GM15510 (cell line): Measurements from ENCODE around the gene HTR1D.

Experiments used
- POLR2A ChIP-seq: IDR thresholded peaks from 3 replicates; pipeline ENCODE4 v1.6.1; 2011; ENCODE audit warnings: borderline replicate concordance; ENCODE audit not compliant: insufficient read length; ENCODE audit errors: extremely low read depth

Gene HTR1D

DNA sequence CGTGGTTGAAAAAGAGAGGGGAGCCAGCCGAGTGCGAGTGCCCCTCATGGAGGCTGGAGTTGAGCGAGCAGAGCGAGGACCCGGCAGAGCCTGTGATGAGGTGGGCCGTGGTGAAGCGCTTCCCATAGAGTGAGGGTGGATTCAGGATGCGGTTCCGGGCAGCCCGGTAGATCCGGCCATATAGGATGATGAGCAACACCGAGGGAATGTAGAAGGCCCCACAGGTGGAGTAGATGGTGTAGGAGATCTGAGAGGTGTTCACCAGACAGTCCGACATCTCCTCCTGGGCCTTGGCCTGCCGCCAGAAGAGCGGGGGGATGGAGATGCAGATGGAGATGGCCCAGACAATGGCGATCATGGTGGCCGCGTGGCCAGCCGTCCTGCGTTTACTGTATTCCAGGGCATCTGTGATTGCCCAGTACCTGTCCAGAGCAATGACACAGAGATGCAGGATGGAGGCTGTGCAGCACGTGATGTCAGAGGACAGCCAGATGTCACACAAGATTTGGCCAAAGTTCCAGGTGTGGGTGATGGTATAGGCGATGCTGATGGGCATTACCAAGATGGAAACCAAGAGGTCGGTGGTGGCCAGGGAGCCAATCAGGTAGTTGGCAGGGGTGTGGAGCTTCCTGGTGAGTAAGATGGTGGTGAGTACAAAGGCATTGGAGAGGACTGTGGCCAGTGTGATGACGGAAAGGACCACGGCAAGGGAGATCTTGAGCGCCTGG is 23.7 kb downstream of the HTR1D start:
- no peak for TF ChIP-seq POLR2A

DNA sequence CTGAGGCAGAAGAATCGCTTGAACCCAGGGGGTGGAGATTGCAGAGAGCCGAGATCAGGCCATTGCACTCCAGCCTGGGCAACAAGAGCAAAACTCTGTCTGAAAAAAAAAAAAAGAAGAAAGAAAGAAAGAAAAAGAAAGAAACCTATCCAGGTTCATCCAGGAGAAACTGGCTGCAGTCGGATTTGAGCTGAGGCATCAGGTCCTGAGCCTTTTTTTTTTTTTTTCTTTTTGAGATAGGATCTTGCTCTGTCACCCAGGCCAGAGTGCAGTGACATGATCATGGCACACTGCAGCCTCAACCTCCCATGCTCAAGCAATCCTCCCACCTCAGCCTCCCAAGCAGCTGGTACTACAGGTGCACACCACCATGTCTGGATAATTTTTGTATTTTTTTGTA is 26.1 kb downstream of the HTR1D start:
- no peak for TF ChIP-seq POLR2A

DNA sequence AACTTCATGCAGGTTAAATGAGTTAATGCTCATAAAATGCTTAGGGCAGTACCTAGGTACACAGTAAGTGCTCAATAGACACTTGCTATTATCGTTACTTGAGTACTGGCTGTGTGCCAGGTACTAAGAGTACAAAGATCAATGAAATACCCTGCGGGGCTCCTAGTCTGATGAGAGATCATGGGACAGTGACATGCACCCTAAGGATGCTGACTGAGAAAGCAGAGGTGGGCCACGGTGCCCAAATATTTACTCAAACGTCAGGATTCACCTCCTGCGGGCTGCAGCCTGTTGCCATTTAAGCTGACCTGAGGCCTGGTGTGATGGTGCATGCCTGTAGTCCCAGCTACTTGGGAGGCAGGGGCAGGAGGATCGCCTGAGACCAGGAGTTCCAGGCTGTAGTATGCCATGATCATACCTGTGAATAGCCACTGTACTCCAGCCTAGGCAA is 28.8 kb downstream of the HTR1D start:
- TF ChIP-seq POLR2A, result no peak

DNA sequence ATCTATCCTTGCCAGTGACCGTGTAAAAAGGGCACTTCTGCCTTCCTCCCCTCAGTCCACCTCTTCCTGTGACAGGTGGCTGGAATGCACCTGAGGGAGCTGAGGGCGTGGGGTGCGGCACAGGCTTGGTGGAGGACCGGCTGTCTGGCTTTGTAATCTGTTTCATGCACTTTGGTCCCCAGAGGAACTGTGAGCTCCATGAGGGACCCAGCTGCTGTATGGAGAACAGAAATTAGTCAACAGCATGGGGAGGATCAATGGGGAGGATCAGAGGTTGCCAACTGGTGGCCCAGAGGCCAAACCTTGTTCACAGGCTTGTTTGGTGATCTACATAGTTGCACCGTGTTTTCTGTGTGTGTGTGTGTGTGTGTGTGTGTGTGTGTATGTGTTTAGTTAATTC is 29.7 kb downstream of the HTR1D start:
- no peak for TF ChIP-seq POLR2A

DNA sequence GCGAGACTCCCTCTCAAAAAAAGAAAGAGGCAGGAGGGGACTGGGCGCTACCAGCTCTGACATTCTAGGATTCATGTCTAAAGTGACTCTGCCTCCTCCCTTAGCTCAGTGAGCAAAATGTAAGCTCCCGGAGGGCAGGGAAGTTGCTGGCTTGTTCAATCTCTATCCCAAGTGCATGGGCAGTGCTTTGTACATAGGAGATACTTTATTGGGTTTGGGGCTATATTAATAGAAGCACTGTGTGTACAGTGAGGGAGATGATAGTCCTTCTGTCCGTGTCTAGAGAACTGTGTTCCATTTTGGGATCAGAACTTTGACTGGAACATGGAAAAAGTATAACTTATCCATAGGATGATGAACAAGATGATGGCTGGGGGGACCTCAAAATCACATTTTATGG is 31.9 kb downstream of the HTR1D start:
- TF ChIP-seq POLR2A, result no peak

DNA sequence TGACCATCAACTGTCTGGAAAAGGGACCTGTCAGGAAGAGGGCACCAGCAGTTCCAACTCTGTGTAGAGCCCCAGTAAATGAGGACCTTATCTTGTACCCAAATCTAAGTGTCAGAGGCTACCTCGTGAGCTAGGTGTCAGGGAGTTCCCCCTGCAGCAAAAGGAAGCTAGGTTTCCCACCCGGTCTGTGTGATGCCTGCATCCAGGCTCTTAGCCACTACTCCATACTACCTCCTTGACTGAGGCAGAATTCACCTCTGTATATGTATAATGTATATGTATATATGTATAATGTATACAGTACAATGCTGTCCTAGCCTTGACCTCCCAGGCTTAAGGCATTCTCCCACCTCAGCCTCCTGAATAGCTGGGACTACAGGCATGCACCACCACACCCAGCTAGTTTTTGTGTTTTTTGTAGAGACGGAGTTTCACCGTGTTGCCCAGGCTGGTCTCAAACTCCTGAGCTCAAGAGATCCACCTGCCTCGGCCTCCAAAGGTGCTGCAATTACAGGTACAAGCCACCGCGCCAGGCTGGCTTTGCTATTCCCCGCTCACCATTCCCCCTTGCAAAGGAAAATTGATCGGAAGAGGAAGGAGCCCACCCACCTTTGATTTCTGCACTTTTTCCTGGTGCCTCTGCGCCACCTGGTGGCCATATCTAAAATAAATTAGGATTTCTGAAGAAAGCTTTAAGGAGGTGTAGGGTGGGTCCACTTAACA is 32.9 kb downstream of the HTR1D start:
- no peak for TF ChIP-seq POLR2A

DNA sequence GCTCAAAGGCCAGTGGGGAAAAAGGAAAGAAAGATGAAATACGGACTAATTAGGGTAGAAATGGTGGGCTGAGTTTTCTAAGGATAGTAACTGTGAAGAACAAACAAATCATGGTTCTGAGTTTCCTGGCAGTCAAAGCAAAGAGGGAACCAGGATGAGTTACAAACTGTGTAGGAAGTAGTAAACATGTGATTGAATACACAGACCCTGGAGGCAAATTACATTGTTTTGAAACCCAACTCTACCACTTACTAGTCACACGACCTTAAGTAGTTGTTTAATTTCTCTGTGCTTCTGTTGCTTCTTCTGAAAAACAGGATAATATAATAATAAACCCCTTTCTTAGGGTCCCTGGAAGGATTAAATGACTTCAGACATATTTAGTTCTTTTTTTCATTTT is 37.4 kb downstream of the HTR1D start:
- TF ChIP-seq POLR2A, result no peak

DNA sequence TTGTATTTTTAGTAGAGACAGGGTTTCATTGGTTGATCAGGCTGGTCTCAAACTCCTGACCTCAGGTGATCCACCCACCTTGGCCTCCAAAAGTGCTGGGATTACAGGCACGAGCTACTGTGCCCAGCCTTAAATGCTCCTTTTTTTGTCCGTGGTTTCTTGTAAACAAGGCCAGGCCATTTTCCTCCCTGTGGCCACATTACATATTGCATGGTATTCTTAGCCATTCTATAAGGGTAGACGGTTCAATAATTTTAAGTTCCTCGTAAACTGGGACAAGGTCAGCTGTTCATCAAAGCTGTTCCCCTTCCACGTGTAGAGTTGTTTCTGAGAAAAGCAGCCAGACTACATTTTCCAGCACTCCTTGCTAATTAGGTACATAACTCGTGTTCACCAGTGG is 38.4 kb downstream of the HTR1D start:
- TF ChIP-seq POLR2A, result no peak

DNA sequence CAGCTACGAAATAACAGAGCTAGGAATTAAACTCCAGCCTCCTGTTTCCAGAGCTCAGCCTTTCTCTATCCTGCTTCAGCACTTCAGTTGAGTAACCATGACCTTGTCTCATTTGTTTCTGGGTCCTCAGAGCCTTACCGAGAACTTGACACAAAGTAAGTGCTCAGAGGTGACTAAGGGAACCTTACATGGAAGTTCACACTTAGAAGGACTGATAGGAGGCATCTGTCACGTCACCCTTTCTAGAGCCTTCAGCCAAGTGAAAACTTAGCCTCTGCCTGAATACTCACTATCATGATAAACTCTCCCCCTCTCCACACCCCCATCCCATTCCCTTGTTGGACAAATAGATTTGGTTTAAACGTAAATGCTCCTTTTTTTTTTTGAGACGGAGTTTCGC is 38.9 kb downstream of the HTR1D start:
- no peak for TF ChIP-seq POLR2A

DNA sequence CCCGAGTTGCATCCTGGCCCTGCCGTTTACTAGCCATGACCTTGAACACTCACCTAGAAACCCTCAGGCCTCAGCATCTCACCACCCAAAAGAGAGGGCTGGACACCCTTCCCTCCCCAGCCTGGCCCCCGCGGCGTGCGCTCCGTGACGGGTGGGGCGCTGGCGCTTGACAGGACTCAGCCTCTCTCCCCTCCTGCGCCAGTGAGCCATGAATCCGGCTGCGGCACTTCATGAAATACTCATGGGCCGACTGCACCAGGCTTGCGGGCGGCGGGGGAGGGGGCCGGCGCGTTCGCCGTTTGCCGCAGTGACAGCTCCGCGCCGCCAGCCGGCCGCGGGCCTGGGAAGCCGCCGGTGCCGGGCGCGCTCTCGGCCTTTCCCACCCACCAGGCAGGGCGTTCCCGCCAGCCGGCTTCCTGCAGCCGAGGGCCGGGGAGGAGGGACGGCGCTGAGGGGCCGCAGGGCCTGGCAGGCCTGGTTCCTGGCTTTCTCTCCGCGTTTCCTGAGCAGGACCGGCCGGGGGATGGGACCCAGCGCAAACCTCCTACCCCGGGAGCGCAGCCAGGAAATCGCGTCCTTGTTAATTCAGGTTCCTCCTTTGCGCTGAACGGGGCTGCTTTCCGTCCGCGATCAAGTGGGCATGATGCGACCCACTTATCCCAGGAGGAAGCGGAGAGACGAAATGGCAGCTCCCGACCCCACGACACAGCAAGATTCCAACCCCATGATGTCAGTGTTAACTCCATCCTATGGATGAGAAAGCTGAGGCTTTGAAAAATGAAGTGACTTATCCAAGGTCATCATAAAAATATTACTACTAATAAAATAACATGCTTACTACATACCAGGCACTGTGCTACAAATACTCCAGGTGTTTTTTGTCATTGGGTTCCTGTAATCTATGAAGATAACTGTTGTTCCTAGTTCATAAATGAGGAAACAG is 39.6 kb downstream of the HTR1D start:
- no peak for TF ChIP-seq POLR2A

DNA sequence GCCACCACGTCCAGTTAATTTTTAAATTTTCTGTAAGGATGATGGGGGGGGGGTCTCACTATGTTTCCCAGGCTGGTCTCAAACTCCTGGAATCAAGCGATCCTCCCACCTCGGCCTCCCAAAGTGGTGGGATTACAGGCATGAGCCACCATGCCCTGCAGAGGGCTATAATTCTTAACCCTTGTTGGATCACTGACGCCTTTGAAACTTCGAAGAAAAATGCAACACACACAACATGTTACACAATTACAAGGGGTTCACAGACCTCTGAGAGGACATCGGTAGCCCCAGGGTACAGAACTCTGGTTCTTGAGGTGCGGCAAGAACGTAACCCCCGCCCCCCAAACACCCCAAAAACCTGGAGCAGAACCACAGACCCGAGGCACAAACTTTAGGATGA is 40.3 kb downstream of the HTR1D start:
- TF ChIP-seq POLR2A, result no peak

DNA sequence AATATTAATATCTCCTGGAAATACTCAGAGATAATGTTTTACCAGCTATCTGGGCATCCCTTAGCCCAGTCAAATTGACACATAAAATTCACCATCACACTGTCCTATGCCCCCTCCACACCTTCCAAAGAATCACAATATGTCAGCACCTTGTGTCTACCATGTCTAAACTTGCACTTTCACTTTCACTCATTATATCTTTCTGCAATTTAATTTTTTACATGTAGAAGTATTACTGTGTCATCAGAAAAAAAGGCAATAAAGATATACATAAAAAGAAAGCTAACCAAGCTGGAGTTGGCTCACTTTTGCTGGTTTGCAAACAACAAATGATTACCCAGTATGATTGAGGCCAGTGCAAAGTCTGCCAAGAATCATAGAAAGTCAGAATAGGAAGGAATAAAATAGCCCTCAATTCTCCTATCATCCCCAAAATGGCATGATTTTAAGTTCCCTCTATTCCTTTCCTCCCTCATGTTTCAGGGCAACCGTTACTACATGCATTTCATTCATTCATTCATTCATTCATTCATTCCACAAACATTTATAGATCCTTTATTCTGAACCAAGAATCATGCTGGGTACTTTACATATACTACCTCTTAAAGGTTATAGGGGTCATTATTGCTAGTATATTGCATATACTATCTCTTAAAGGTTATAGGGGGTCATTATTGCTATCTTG is 42.7 kb downstream of the HTR1D start:
- TF ChIP-seq POLR2A, result no peak

DNA sequence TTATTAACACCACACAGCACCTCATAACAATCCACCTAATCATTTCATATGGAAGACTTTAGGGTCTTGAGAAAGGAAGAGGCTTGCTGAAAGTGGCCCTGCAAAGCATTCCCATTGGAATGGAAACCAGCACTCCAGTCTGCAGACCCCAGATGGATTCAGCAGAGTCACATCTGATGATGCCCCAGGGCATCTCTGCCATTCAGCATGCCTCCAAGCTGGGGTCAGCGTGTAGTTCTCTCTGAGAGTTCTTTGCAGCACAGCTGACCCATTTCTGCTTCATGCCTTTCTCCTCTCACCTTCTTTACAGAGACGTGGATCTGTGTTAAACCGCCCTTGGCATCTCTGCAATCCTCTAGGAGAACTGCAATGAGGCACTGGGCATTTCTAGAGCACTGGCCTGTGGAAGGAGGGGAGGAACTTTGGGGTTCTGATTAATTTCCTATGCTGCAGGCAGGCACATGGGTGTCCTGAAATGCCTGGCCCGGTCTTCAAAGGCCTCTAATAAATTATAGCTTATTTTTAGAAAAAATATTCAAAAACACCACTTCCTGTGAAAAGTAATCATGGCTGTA is 46.0 kb downstream of the HTR1D start:
- no peak for TF ChIP-seq POLR2A

DNA sequence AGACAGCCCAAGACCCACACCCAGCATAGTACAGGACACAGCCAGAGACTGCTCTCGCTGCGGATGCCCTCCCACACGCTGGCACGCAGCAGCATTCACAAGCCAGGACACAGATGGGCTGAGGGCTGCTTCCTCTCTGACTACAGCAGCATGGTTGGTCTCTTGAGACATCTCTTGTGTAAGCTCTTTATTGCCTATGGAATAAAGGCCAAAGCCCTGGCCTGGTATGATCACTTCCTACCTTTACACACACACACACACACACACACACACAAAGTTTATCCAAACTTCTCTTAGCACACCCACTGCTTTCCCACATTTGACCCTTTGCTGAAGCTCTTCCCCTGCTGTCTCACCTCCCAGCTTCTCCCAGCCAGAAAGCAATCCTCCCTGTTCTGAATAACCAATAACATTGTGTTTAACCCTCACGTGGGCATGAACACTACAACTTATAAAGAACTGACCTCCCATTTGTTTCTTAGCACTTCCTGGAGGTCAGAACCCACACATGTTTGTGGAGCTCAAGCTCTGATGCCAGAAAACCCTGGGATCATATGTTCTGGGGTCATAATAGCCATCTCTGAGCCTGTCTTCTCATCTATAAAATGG is 47.5 kb downstream of the HTR1D start:
- no peak for TF ChIP-seq POLR2A
